PC-3 (cell line): ENCODE data around the gene ATP6AP1. TPM values are rescaled to one million over a fixed set of nuclear protein-coding genes. Genes with fewer than 3 reads are reported as not detected.

Source experiments
- ATAC-seq: fragments of 200-7000 bp; cut with Tn5 transposase; 2 replicates; pipeline ENCODE4 v1.9.1; 2020; ENCODE audit warnings: mild to moderate bottlenecking, moderate library complexity
- BruUV-seq: library from RNA; stranded (reverse); fragments of 400-500 nt; replicated peaks from 2 replicates; lab custom pipeline; 2021; lab: Mats Ljungman, UMichigan
- CTCF ChIA-PET: fragments of 300-600 bp; sonication (Branson Sonifier 250); formaldehyde crosslinking; loops from one replicate; lab custom pipeline; 2022; ENCODE audit warnings: antibody characterized with exemption; lab: Charles Lee
- POLR2A ChIA-PET: fragments of 300-600 bp; sonication (Branson Sonifier 250); formaldehyde crosslinking; loops from one replicate; lab custom pipeline; 2022; ENCODE audit warnings: antibody characterized with exemption; ENCODE audit not compliant: unreplicated experiment; lab: Charles Lee
- DNase-seq: peaks from one replicate; pipeline ENCODE4 v3.0.0-alpha.2; 2015
- H2AFZ ChIP-seq: fragments of 300-600 bp; sonication (generic); 2 replicates; pipeline ENCODE4 v1.6.0; 2016; ENCODE audit warnings: antibody characterized with exemption, low read length
- H3F3A ChIP-seq: fragments of 300-600 bp; sonication (generic); one replicate; pipeline ENCODE4 v1.6.0; 2017; ENCODE audit warnings: antibody characterized with exemption, low read length, control low read depth, mild to moderate bottlenecking; ENCODE audit not compliant: unreplicated experiment
- H3K27ac ChIP-seq: fragments of 300-600 bp; sonication (generic); 2 replicates; pipeline ENCODE4 v1.5.1; 2016; ENCODE audit warnings: mild to moderate bottlenecking, low read length
- H3K27me3 ChIP-seq: fragments of 300-600 bp; sonication (generic); 2 replicates; pipeline ENCODE4 v1.6.1; 2016; ENCODE audit warnings: low read length, mixed read lengths
- H3K36me3 ChIP-seq: fragments of 300-600 bp; sonication (generic); 2 replicates; pipeline ENCODE4 v1.6.1; 2016; ENCODE audit warnings: low read depth, mixed run types, low read length, mixed read lengths
- H3K4me1 ChIP-seq: fragments of 300-600 bp; sonication (generic); 2 replicates; pipeline ENCODE4 v1.5.1; 2016; ENCODE audit warnings: low read length; ENCODE audit not compliant: insufficient read depth
- H3K4me2 ChIP-seq: fragments of 300-600 bp; sonication (generic); 2 replicates; pipeline ENCODE4 v1.6.0; 2016; ENCODE audit warnings: low read length
- H3K4me3 ChIP-seq: fragments of 300-600 bp; sonication (generic); 2 replicates; pipeline ENCODE4 v1.5.1; 2016; ENCODE audit warnings: mild to moderate bottlenecking, low read length, mixed read lengths
- H3K79me2 ChIP-seq: fragments of 300-600 bp; sonication (generic); 2 replicates; pipeline ENCODE4 v1.6.1; 2017; ENCODE audit warnings: low read length, mixed read lengths
- H3K9ac ChIP-seq: fragments of 300-600 bp; sonication (generic); 2 replicates; pipeline ENCODE4 v1.6.0; 2016; ENCODE audit warnings: mild to moderate bottlenecking, low read length
- H3K9me2 ChIP-seq: fragments of 300-600 bp; sonication (generic); replicated peaks from 2 replicates; pipeline ENCODE4 v1.6.1; 2016; ENCODE audit warnings: mixed run types, low read length, mixed read lengths
- H3K9me3 ChIP-seq: fragments of 300-600 bp; sonication (generic); 2 replicates; pipeline ENCODE4 v1.6.1; 2016; ENCODE audit warnings: low read length, mixed read lengths
- H4K20me1 ChIP-seq: fragments of 300-600 bp; sonication (generic); 2 replicates; pipeline ENCODE4 v1.6.1; 2016; ENCODE audit warnings: low read length, mixed read lengths
- EZH2 ChIP-seq: fragments of 300-600 bp; sonication (generic); IDR thresholded peaks from one replicate; pipeline ENCODE4 v1.6.1; 2017; ENCODE audit warnings: antibody characterized with exemption, mild to moderate bottlenecking, low read length; ENCODE audit not compliant: unreplicated experiment
- EZH2phosphoT487 ChIP-seq: fragments of 300-600 bp; sonication (generic); IDR thresholded peaks from 2 replicates; pipeline ENCODE4 v1.6.1; 2018; ENCODE audit warnings: mild to moderate bottlenecking, antibody characterized with exemption, low read length, borderline replicate concordance
- intact Hi-C: fragments of 100-400 bp; cut with micrococcal nuclease; formaldehyde crosslinking; loops from 2 replicates; pipeline ENCODE4 v1.9.0; 2023
- total RNA-seq: library from RNA; depleted of rRNA; stranded (reverse); fragments of >200 nt; gene quantifications from 2 replicates; pipeline ENCODE4 v1.2.3, GENCODE V29; 2014
- TF ChIP-seq, protein P1 (sequence below): fragments of 300-600 bp; sonication (generic); conservative IDR thresholded peaks from 2 replicates; pipeline ENCODE4 v1.5.1; 2017; ENCODE audit warnings: antibody characterized with exemption, low read depth, mild to moderate bottlenecking, low read length

The ATP6AP1 gene
- total RNA-seq, 1 experiment from 2014 or later, result 68.7 TPM

DNA sequence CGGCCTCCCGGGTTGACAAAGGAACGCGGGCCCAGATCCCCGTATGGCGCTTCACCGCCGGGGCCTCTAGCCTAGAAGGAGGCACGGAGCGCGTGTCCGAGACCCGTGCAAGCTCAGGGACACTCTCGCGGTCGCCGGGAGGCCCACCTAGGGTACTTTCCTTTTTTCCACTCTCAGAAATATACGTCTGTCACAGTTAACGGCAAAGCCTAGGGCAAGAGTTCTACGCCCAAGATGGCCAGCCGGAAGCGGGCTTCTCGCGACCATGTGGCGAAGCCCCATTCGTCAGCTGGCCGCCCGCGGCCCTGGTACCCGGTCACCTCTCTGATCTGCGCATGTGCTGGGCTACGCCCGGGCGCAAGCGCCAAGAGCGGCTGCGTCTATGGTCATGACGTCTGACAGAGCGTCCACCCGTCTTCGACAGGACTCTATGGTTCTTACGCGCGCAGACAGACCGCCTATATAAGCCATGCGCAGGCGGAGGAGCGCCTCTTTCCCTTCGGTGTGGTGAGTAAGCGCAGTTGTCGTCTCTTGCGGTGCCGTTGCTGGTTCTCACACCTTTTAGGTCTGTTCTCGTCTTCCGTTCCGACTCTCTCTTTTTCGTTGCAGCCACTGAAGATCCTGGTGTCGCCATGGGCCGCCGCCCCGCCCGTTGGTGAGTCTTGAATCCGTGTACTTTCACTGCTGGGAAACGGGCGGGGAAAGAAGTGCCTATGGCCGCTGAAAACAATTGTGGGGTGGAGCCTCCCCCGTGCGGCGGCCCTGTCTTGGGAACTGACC lies 30.4 kb upstream of the ATP6AP1 start, which contains the start of gene RPL10:
Gene RPL10, plus strand, starts transcription at position 490 of the 780 bp plus-strand sequence. Its CDS starts 143 bp downstream, at position 633.
- peak within 1 kb of the TSS; percentile 90 for H3K4me3 ChIP-seq
- peak; percentile 98 for DNase-seq
- no peak for TF ChIP-seq EZH2phosphoT487
- TF ChIP-seq, protein P1, sequence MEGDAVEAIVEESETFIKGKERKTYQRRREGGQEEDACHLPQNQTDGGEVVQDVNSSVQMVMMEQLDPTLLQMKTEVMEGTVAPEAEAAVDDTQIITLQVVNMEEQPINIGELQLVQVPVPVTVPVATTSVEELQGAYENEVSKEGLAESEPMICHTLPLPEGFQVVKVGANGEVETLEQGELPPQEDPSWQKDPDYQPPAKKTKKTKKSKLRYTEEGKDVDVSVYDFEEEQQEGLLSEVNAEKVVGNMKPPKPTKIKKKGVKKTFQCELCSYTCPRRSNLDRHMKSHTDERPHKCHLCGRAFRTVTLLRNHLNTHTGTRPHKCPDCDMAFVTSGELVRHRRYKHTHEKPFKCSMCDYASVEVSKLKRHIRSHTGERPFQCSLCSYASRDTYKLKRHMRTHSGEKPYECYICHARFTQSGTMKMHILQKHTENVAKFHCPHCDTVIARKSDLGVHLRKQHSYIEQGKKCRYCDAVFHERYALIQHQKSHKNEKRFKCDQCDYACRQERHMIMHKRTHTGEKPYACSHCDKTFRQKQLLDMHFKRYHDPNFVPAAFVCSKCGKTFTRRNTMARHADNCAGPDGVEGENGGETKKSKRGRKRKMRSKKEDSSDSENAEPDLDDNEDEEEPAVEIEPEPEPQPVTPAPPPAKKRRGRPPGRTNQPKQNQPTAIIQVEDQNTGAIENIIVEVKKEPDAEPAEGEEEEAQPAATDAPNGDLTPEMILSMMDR, result no peak
- TF ChIP-seq EZH2, result no peak
- H3K27me3 ChIP-seq, result no peaks in the 10 kb centered on the region
- POLR2A ChIA-PET, result interaction anchor here (0.6 kb wide), 1 partner anchor 18 kb away, joined by 3 read pairs; no protein-coding TSS in a partner anchor
- peak within 1 kb of the TSS; percentile 98 for H3K27ac ChIP-seq
- H3K9me3 ChIP-seq, result no peaks in the 10 kb centered on the region
- peak within 1 kb of the TSS; percentile 97 for H3K4me2 ChIP-seq
- peak within 1 kb of the TSS; percentile 99 for H3K9ac ChIP-seq
- peaks cover 25% of the 10 kb centered on the region for H3K36me3 ChIP-seq
- peaks cover 22% of the 10 kb centered on the region for H3F3A ChIP-seq
- H3K9me2 ChIP-seq, result no peaks in the 10 kb centered on the region
- peak within 1 kb of the TSS; percentile 83 for H2AFZ ChIP-seq
- peaks cover 12% of the 10 kb centered on the region; the same call in 1 of the 2 replicates for H3K4me1 ChIP-seq
- peaks cover 24% of the 10 kb centered on the region for H4K20me1 ChIP-seq
- peaks cover 32% of the 10 kb centered on the region for H3K79me2 ChIP-seq
- CTCF ChIA-PET, result no interaction called here
- ATAC-seq, result peak; percentile 56
- intact Hi-C loops, result loop anchor here (10.0 kb wide), 1 partner anchor 57 kb away; the partner anchor contains the start of gene PLXNA3
- BruUV-seq, result TSS peak; percentile 79

DNA sequence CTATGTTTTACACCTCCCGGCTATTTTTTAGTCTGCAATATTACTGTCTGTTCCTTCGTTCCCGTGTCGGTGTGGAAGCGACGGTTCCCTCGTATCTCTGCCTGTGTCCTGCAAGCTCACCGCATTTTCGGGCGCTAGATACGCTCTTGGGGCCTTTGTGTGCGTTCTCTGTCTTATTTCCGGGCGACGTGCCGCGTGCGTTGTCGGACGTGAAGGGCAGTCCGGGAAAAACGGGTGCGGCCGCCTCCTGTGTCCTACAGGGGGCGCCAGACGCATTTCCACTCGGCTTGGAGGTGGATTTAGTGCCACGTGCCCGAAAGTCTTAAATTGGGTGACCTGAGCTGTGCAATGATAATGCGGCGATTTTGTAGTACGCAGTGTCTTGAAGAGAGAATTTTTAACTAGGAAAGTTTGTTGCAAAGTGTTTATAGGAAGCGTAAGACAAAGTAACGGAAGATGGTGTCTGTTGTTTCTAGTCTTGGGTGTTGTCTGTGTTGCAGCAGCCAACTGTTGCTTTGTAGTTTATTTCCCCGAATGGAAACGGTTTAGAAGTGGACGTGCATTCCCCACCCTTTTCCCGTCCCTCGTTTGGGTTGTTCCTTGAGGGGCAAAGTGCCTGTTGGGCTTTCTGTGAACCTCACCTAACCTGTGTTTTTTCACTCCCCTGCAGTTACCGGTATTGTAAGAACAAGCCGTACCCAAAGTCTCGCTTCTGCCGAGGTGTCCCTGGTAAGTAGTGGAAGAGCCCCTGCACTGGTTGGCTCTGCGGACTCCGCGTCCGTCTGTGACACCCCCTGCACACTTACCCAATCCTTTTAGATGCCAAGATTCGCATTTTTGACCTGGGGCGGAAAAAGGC lies 29.6 kb upstream of the ATP6AP1 start:
- peaks cover 25% of the 10 kb centered on the region for H3K36me3 ChIP-seq
- H3F3A ChIP-seq, result peaks cover 22% of the 10 kb centered on the region
- H3K9me2 ChIP-seq, result no peaks in the 10 kb centered on the region
- H3K27ac ChIP-seq, result peak overlapping the region; percentile 98
- peak overlapping the region; percentile 97 for H3K4me2 ChIP-seq
- no peak overlapping the region for H2AFZ ChIP-seq
- peak overlapping the region; percentile 99 for H3K9ac ChIP-seq
- H3K4me1 ChIP-seq, result peaks cover 12% of the 10 kb centered on the region; the same call in 1 of the 2 replicates
- no peaks in the 10 kb centered on the region for H3K9me3 ChIP-seq
- peak overlapping the region; percentile 90 for H3K4me3 ChIP-seq
- ChIA-PET POLR2A (interaction anchor here (0.6 kb wide), 1 partner anchor 116 kb away, joined by 3 read pairs; no protein-coding TSS in a partner anchor), CTCF (interaction anchor here (0.6 kb wide), 1 partner anchor 573 kb away, joined by 8 read pairs; no protein-coding TSS in a partner anchor)
- no peaks in the 10 kb centered on the region for H3K27me3 ChIP-seq
- ATAC-seq (peak; percentile 9), DNase-seq (peak; percentile 72)
- TF ChIP-seq EZH2phosphoT487, result no peak
- TF ChIP-seq, protein P1, result peak; percentile 74
- H3K79me2 ChIP-seq, result peaks cover 32% of the 10 kb centered on the region
- BruUV-seq, result TSS peak; percentile 73
- H4K20me1 ChIP-seq, result peaks cover 24% of the 10 kb centered on the region
- intact Hi-C loops, result loop anchor here (10.0 kb wide), 1 partner anchor 56 kb away; the partner anchor contains the start of gene PLXNA3
